OCI-LY1 (cell line): ENCODE results near the gene NLRP6.

ENCODE experiments used
- EZH2 ChIP-seq: fragments of 200-600 bp; sonication (generic), shearing (Covaris generic); IDR thresholded peaks from 2 replicates; pipeline ENCODE4 v1.8.0; 2017; ENCODE audit warnings: borderline replicate concordance, mixed run types, mild to moderate bottlenecking, antibody characterized with exemption, low read length, moderate library complexity, mixed read lengths
- TF ChIP-seq, protein P1 (sequence below): fragments of 200-600 bp; sonication (generic), shearing (Covaris generic); IDR thresholded peaks from 2 replicates; pipeline ENCODE4 v1.5.1; 2017; ENCODE audit warnings: mild to moderate bottlenecking, antibody characterized with exemption, low read length, moderate library complexity, mixed read lengths

DNA sequence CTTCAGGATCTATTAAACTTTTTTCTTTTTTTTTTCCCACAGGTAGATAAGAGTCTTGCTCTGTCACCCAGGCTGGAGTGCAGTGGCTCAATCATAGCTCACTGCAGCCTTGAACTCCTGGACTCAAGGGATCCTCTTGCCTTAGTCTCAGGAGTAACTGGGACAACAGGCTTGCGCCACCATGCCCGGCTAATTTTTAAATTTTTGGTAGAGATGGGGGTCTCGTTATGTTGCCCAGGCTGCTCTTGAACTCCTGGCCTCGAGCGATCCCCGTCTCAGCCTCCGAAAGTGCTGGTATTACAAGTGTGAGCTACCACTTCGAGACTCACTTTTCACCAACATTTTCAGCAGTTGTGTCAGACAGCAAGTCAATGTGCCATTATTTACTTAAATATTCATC, 43.0 kb upstream of the NLRP6 start:
- TF ChIP-seq, protein P1, sequence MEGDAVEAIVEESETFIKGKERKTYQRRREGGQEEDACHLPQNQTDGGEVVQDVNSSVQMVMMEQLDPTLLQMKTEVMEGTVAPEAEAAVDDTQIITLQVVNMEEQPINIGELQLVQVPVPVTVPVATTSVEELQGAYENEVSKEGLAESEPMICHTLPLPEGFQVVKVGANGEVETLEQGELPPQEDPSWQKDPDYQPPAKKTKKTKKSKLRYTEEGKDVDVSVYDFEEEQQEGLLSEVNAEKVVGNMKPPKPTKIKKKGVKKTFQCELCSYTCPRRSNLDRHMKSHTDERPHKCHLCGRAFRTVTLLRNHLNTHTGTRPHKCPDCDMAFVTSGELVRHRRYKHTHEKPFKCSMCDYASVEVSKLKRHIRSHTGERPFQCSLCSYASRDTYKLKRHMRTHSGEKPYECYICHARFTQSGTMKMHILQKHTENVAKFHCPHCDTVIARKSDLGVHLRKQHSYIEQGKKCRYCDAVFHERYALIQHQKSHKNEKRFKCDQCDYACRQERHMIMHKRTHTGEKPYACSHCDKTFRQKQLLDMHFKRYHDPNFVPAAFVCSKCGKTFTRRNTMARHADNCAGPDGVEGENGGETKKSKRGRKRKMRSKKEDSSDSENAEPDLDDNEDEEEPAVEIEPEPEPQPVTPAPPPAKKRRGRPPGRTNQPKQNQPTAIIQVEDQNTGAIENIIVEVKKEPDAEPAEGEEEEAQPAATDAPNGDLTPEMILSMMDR = no peak
- TF ChIP-seq EZH2 = no peak
